ENCODE results near the gene ZNF699. TPM values are rescaled to one million over a fixed set of nuclear protein-coding genes. Genes with fewer than 3 reads are reported as not detected.

ZNF699 gene
- 4.1 and 4.2 TPM in 2 replicates for total RNA-seq (2021)
- long read RNA-seq, transcript ZNF699-203 (6 exons, 3,358 nt): major isoform, 6 of 8 reads
- long read RNA-seq, partial matches to known transcripts: 0 of 8 reads
- long read RNA-seq, other reads (novel, unspliced or antisense): 2 of 8 reads

DNA sequence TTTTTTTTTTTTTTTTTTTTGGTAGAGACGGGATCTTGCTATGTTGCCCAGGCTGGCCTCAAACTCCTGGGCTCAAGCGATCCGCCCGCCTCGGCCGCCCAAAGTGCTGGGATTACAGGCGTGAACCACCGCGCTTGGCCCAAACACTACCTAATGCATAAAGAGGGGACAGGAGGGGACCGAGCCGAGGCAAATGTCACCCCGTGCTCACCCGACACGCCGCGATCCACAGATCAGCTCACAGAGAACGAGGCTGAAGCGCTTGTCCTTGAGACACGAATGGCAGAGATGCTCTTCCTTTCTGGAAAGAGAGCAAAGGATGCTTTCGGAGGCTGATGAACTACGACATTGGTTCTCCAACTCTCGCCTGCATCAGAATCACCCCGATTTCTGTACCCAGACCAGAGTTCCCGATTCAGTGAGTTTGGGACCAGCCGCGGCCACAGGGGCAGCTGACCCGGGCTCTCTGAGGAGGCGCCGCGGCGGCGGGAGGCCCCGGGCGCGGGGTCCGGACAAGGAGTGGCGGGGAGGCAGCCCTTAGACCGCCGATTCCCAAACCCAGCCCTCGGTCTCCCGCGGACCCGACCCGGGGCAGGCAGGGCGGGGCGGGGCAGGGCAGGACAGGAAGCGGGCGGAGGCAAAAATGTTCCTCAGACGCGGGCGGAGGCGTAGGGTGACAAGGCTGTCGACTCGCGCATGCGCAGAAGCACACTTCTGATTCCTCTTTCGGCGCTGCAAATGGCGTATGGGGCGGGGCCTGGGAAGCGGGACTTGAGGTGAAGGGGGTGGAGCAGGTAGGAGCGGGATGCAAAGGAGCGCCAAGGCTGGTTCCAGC lies at the start of gene ZNF699:
ZNF699 (minus strand) TSS at position 700 of the 835 bp plus-strand sequence. CDS start 4,719 bp downstream, outside the sequence.
- H2BK5ac ChIP-seq (ENCODE audit: insufficient read length, low read length): no peak within 1 kb of the TSS

More for the DNA sequence above, at the start of gene ZNF699:
- H2BK120ac ChIP-seq (ENCODE audit: low read depth, low read length, poor library complexity, severe bottlenecking): no peak within 1 kb of the TSS
- peak within 1 kb of the TSS; percentile 72 for H3K4me2 ChIP-seq (ENCODE audit: insufficient read depth, insufficient read length, low read length)
- no peak within 1 kb of the TSS for H2BK20ac ChIP-seq (ENCODE audit: low read depth, low read length, poor library complexity, severe bottlenecking)
- Mint-ChIP-seq H3K9me3 (peaks cover 32 to 35% of the 10 kb centered on the region in 2 experiments), H3K4me1 (peaks cover 7 to 9% of the 10 kb centered on the region in 2 experiments; a peak in 3 of 4 replicates), H3K4me3 (peak within 1 kb of the TSS; percentile 90), H3K27me3 (ENCODE audit: low read depth) (peaks cover 2% of the 10 kb centered on the region), H3K36me3 (ENCODE audit: insufficient read depth in 1 of 3, low read depth in 3 of 3) (peaks cover 9 to 13% (median 12%) of the 10 kb centered on the region in 3 experiments), H3K27ac (peak within 1 kb of the TSS; percentile 99)
- H3K4ac ChIP-seq (ENCODE audit: low read depth, low read length): no peak within 1 kb of the TSS
- no peaks in the 10 kb centered on the region for H3K79me2 ChIP-seq (ENCODE audit: insufficient read depth, low read length)
- no peak within 1 kb of the TSS for H3T11ph ChIP-seq (ENCODE audit: low read length)
- peak within 1 kb of the TSS; percentile 98 for H2AFZ ChIP-seq (ENCODE audit: low read length)
- no peak within 1 kb of the TSS for H2AK5ac ChIP-seq (ENCODE audit: insufficient read length, low read length)
- H2BK12ac ChIP-seq (ENCODE audit: insufficient read length, low read depth, low read length): no peak within 1 kb of the TSS
- no peak within 1 kb of the TSS for H3K23ac ChIP-seq (ENCODE audit: insufficient read length, low read depth, low read length)
- H4K8ac ChIP-seq (replicated peaks; ENCODE audit: insufficient read length, low read depth, low read length): no peak within 1 kb of the TSS
- WGBS (ENCODE audit: extremely low coverage, insufficient read length, low lambda C conversion rate): no CpG with 5 or more reads among the region's 63 CpGs
- no peaks in the 10 kb centered on the region for H4K20me1 ChIP-seq (ENCODE audit: control insufficient read depth, insufficient read depth, insufficient read length)
- H4K91ac ChIP-seq (ENCODE audit: insufficient read length, low read depth, low read length): no peak within 1 kb of the TSS
- no peaks in the 10 kb centered on the region for H3K79me1 ChIP-seq (ENCODE audit: insufficient read depth, low read depth, low read length, poor library complexity, severe bottlenecking)
- no peaks in the 10 kb centered on the region; the same call in 1 of the 2 replicates for H3K4me1 ChIP-seq (ENCODE audit: insufficient read depth, low read length)
- H4K5ac ChIP-seq (ENCODE audit: insufficient read length, low read depth, low read length): no peak within 1 kb of the TSS
- peak within 1 kb of the TSS; percentile 93 for H3K9ac ChIP-seq (ENCODE audit: extremely low read depth, insufficient read length, low read length)
- no peak within 1 kb of the TSS for H3K56ac ChIP-seq (ENCODE audit: insufficient read length, low read depth, low read length)
- TF ChIP-seq, protein P1, sequence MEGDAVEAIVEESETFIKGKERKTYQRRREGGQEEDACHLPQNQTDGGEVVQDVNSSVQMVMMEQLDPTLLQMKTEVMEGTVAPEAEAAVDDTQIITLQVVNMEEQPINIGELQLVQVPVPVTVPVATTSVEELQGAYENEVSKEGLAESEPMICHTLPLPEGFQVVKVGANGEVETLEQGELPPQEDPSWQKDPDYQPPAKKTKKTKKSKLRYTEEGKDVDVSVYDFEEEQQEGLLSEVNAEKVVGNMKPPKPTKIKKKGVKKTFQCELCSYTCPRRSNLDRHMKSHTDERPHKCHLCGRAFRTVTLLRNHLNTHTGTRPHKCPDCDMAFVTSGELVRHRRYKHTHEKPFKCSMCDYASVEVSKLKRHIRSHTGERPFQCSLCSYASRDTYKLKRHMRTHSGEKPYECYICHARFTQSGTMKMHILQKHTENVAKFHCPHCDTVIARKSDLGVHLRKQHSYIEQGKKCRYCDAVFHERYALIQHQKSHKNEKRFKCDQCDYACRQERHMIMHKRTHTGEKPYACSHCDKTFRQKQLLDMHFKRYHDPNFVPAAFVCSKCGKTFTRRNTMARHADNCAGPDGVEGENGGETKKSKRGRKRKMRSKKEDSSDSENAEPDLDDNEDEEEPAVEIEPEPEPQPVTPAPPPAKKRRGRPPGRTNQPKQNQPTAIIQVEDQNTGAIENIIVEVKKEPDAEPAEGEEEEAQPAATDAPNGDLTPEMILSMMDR (conservative IDR thresholded peaks at IDR 0.05): no peak
- no peaks in the 10 kb centered on the region for H3K27me3 ChIP-seq (ENCODE audit: insufficient read depth, low read length)
- no peak within 1 kb of the TSS for H3K27ac ChIP-seq (ENCODE audit: insufficient read length, low read depth, low read length)
- no peak within 1 kb of the TSS for H2BK15ac ChIP-seq (ENCODE audit: low read depth, low read length)
- peaks cover 16% of the 10 kb centered on the region for H3K9me3 ChIP-seq (ENCODE audit: control insufficient read depth, low read depth, low read length)
- peak; percentile 98 for DNase-seq
- H3K14ac ChIP-seq (ENCODE audit: insufficient read depth, low read length): peak within 1 kb of the TSS; percentile 92; the same call in 1 of the 2 replicates
- peaks cover 2% of the 10 kb centered on the region for H3K23me2 ChIP-seq (ENCODE audit: insufficient read length, low read depth, low read length, poor library complexity, severe bottlenecking)
- peak within 1 kb of the TSS; percentile 96 for H3K18ac ChIP-seq (ENCODE audit: insufficient read length, low read depth, low read length)
